DMS 273 (cell line): Measurements from ENCODE around the gene NEK1.
"Not testable (repeated sequence)": the region's sequence is repeated elsewhere in the genome, so short reads cannot be mapped to it uniquely, and the experiment has no call there.

Source experiments
- DNase-seq: peaks from one replicate; lab custom pipeline; 2025; ENCODE audit not compliant: unreplicated experiment; lab: John Stamatoyannopoulos, UW

The NEK1 gene

GRCh38 chr4:169523796-169524195 is 88.6 kb downstream of the NEK1 start:
- no peak for DNase-seq

- DNase-seq: no peak
These were observed 101.8 kb downstream of the NEK1 start for GRCh38 chr4:169510617-169511016.

- DNase-seq: no peak
These were observed 105.5 kb downstream of the NEK1 start for GRCh38 chr4:169506903-169507302.

- DNase-seq: not testable (repeated sequence)
These were observed 112.5 kb downstream of the NEK1 start for GRCh38 chr4:169499907-169500306.

GRCh38 chr4:169494234-169494633 is 118.1 kb downstream of the NEK1 start:
- DNase-seq: not testable (repeated sequence)

- no peak for DNase-seq
These were observed 119.2 kb downstream of the NEK1 start for GRCh38 chr4:169493164-169493524.

GRCh38 chr4:169492436-169493163 is 119.8 kb downstream of the NEK1 start:
- DNase-seq: peak; percentile 58

- no peak for DNase-seq
These were observed 121.2 kb downstream of the NEK1 start for GRCh38 chr4:169491211-169491610.

- no peak for DNase-seq
These were observed 123.1 kb downstream of the NEK1 start for GRCh38 chr4:169489306-169489705.

GRCh38 chr4:169485791-169486742 is 126.3 kb downstream of the NEK1 start:
- DNase-seq: peak; percentile 72

- no peak for DNase-seq
These were observed 127.3 kb downstream of the NEK1 start for GRCh38 chr4:169485086-169485485.

GRCh38 chr4:169484485-169484884 is 127.9 kb downstream of the NEK1 start:
- no peak for DNase-seq

- DNase-seq: no peak
These were observed 148.3 kb downstream of the NEK1 start for GRCh38 chr4:169464080-169464479.

GRCh38 chr4:169460081-169460480 is 152.3 kb downstream of the NEK1 start:
- no peak for DNase-seq

- no peak for DNase-seq
These were observed 153.8 kb downstream of the NEK1 start for GRCh38 chr4:169458575-169458974.

- DNase-seq: not testable (repeated sequence)
These were observed 159.7 kb downstream of the NEK1 start for GRCh38 chr4:169452644-169453043.

GRCh38 chr4:169448935-169449334 is 163.4 kb downstream of the NEK1 start:
- DNase-seq: not testable (repeated sequence)

GRCh38 chr4:169446824-169447223 is 165.6 kb downstream of the NEK1 start:
- no peak for DNase-seq

GRCh38 chr4:169443748-169444147 is 168.6 kb downstream of the NEK1 start:
- DNase-seq: no peak

- peak; percentile 20 for DNase-seq
These were observed 171.9 kb downstream of the NEK1 start for GRCh38 chr4:169440446-169440845.

- DNase-seq: no peak
These were observed 173.1 kb downstream of the NEK1 start for GRCh38 chr4:169439244-169439643.

GRCh38 chr4:169438057-169438480 is 174.3 kb downstream of the NEK1 start:
- DNase-seq: no peak
